Measurements from ENCODE around the gene SNW1. TPM values are rescaled to one million over a fixed set of nuclear protein-coding genes. Genes with fewer than 3 reads are reported as not detected.

Gene SNW1
- total RNA-seq, 3 donors from 2014 or later, result 119 to 133 (median 122) TPM

DNA sequence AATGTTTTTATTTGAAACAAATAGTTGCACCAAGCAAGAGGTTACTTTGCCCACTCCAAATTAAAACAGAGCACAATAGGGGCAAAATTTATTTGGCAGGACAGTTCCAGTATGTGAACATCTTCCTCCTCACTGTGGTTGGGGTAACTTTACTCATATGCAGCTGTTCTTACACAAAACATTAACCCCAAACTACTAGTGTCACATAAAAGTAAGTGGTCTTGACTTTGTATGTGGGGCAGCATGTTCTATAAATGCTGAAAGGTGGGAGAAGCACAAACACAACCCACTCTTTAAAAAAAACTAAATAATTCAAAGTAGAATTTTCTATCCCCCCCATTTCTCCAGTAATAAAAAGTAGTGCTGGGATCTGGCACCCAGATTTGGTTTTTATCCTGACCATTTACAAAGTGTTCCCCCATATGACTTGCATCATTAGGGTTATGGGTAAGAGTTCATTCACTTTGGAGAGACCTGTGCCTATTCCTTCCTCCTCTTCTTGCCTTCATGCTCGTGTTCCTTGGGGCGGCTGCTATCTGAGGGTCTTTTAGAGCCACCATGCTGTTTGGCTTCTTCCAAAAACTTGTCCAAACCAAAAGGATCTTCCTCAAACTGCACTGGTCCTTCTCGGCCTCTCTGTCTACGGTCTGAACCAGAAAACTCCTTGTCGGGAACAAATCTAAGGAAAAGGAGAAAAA lies 43.2 kb downstream of the SNW1 start:
- no peaks in the 10 kb centered on the region for H3K27me3 Mint-ChIP-seq (ENCODE audit: low read depth)
- H3K36me3 Mint-ChIP-seq (ENCODE audit: insufficient read depth), result peaks cover 41% of the 10 kb centered on the region
- peaks cover 12% of the 10 kb centered on the region for H3K4me1 Mint-ChIP-seq (ENCODE audit: low read depth)
- H3K4me3 Mint-ChIP-seq, result no peak overlapping the region
- no peaks in the 10 kb centered on the region for H3K9me3 Mint-ChIP-seq
- DNase-seq, result no peak
- ATAC-seq, result no peak

- Mint-ChIP-seq H3K9me3 (no peaks in the 10 kb centered on the region), H3K4me1 (ENCODE audit: low read depth) (peaks cover 21% of the 10 kb centered on the region), H3K4me3 (peak overlapping the region; percentile 42), H3K36me3 (ENCODE audit: insufficient read depth) (peaks cover 32% of the 10 kb centered on the region), H3K27me3 (ENCODE audit: low read depth) (no peaks in the 10 kb centered on the region)
- peak; percentile 74 to 81 for ATAC-seq
- DNase-seq, result no peak
These were observed 46.0 kb downstream of the SNW1 start for GRCh38 chr14:77714926-77715325.

GRCh38 chr14:77710364-77710763 lies 50.6 kb downstream of the SNW1 start:
- peak overlapping the region; percentile 94 for H3K4me3 Mint-ChIP-seq
- ATAC-seq, result no peak
- H3K4me1 Mint-ChIP-seq (ENCODE audit: low read depth), result peaks cover 44% of the 10 kb centered on the region
- no peaks in the 10 kb centered on the region for H3K9me3 Mint-ChIP-seq
- no peaks in the 10 kb centered on the region for H3K27me3 Mint-ChIP-seq (ENCODE audit: low read depth)
- no peak for DNase-seq
- peaks cover 32% of the 10 kb centered on the region for H3K36me3 Mint-ChIP-seq (ENCODE audit: insufficient read depth)

DNA sequence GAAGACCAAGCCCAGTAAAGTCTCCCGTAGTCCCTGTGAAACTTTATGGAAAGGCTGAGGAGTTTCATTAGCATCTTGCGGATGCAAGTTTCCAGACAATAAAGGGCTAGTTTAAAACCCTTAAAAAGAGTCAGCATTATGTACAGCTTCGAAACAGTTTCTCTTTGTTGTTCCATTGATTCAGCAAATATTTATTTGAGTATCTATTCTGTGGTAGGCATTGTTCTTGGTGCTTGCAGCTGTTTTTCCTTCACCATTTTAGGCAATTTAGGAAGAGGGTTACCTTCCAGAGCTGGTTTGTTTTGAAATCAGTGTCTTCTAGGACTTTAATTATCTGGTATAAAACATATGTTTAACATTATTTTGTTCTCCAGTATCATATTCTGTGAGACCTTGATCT lies 51.5 kb downstream of the SNW1 start:
- Mint-ChIP-seq H3K36me3 (ENCODE audit: insufficient read depth) (peaks cover 28% of the 10 kb centered on the region), H3K9me3 (no peaks in the 10 kb centered on the region), H3K27me3 (ENCODE audit: low read depth) (no peaks in the 10 kb centered on the region), H3K4me3 (peak overlapping the region; percentile 94), H3K4me1 (ENCODE audit: low read depth) (peaks cover 42% of the 10 kb centered on the region)
- DNase-seq (no peak), ATAC-seq (no peak)

DNA sequence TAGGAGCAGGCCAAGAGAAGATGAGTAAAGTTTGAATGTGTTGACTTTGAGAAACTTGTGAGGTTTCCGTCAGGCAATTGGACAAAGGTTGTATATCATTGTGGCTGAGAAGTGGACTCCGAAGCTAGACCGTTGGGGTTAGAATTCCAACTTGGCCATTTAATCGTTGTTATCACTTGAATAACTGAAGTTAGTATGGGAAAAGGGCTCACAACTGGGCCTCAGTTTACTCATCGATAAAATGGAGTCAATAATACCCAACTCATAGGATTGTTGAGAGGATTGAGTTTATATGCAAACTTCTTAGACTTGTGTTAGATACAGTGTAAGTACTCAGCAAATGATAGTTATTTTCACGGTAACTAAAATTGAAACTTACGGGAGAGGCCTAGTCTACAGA lies 52.2 kb downstream of the SNW1 start:
- no peak for ATAC-seq
- H3K27me3 Mint-ChIP-seq (ENCODE audit: low read depth), result no peaks in the 10 kb centered on the region
- H3K4me3 Mint-ChIP-seq, result peak overlapping the region; percentile 94
- H3K9me3 Mint-ChIP-seq, result no peaks in the 10 kb centered on the region
- peaks cover 28% of the 10 kb centered on the region for H3K36me3 Mint-ChIP-seq (ENCODE audit: insufficient read depth)
- no peak for DNase-seq
- peaks cover 42% of the 10 kb centered on the region for H3K4me1 Mint-ChIP-seq (ENCODE audit: low read depth)

- ATAC-seq, result peak; percentile 98
- Mint-ChIP-seq H3K4me1 (ENCODE audit: low read depth) (peaks cover 41% of the 10 kb centered on the region), H3K36me3 (ENCODE audit: insufficient read depth) (peaks cover 26% of the 10 kb centered on the region)
These were observed 53.1 kb downstream of the SNW1 start, which contains the start of the genes ALKBH1 and SLIRP for GRCh38 chr14:77707724-77708408. Gene ALKBH1 (minus strand): TSS chr14:77708023. CDS start chr14:77708004, 19 bp downstream. Gene SLIRP (plus strand): TSS chr14:77708103. CDS start chr14:77708112, 9 bp downstream.

GRCh38 chr14:77707355-77707723 lies 53.6 kb downstream of the SNW1 start:
- H3K36me3 Mint-ChIP-seq (ENCODE audit: insufficient read depth), result peaks cover 22% of the 10 kb centered on the region
- ATAC-seq (peak; percentile 25 to 27), DNase-seq (no peak)
- H3K4me1 Mint-ChIP-seq (ENCODE audit: low read depth), result peaks cover 38% of the 10 kb centered on the region
- H3K4me3 Mint-ChIP-seq, result peak overlapping the region; percentile 94
- H3K9me3 Mint-ChIP-seq, result no peaks in the 10 kb centered on the region
- no peaks in the 10 kb centered on the region for H3K27me3 Mint-ChIP-seq (ENCODE audit: low read depth)

More at GRCh38 chr14:77707724-77708408, 53.1 kb downstream of the SNW1 start, which contains the start of the genes ALKBH1 and SLIRP:
- Mint-ChIP-seq H3K4me3 (peak within 1 kb of the TSS; percentile 94), H3K9me3 (no peaks in the 10 kb centered on the region), H3K27me3 (ENCODE audit: low read depth) (no peaks in the 10 kb centered on the region)
- DNase-seq, result peak; percentile 80

- Mint-ChIP-seq H3K4me3 (no peak overlapping the region), H3K4me1 (ENCODE audit: low read depth) (no peaks in the 10 kb centered on the region), H3K36me3 (ENCODE audit: insufficient read depth) (peaks cover 53% of the 10 kb centered on the region), H3K27me3 (ENCODE audit: low read depth) (no peaks in the 10 kb centered on the region), H3K9me3 (no peaks in the 10 kb centered on the region)
- ATAC-seq (no peak), DNase-seq (no peak)
These were observed 69.7 kb downstream of the SNW1 start for GRCh38 chr14:77691259-77691658.

DNA sequence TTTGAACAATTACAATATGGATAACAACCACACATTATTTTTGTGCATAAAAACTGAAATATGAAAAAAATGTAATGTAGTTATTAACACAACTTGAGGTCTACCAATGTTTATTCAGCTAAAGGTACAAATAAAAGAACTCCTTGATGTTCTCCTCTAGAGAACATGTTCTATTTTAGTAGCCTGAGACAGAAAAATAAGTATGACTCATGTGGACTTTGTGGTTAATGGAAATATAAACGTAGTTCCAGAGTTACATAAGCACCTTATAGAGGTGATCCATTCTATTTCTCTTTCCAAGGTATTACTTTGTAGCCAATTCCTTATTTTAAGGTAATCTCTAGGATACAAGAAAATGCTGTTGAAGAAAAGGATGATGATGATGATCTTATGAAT lies 78.8 kb downstream of the SNW1 start:
- H3K27me3 Mint-ChIP-seq (ENCODE audit: low read depth), result no peaks in the 10 kb centered on the region
- H3K4me3 Mint-ChIP-seq, result no peak overlapping the region
- no peak for ATAC-seq
- H3K36me3 Mint-ChIP-seq (ENCODE audit: insufficient read depth), result peaks cover 27% of the 10 kb centered on the region
- H3K4me1 Mint-ChIP-seq (ENCODE audit: low read depth), result peaks cover 4% of the 10 kb centered on the region
- no peak for DNase-seq
- no peaks in the 10 kb centered on the region for H3K9me3 Mint-ChIP-seq

DNA sequence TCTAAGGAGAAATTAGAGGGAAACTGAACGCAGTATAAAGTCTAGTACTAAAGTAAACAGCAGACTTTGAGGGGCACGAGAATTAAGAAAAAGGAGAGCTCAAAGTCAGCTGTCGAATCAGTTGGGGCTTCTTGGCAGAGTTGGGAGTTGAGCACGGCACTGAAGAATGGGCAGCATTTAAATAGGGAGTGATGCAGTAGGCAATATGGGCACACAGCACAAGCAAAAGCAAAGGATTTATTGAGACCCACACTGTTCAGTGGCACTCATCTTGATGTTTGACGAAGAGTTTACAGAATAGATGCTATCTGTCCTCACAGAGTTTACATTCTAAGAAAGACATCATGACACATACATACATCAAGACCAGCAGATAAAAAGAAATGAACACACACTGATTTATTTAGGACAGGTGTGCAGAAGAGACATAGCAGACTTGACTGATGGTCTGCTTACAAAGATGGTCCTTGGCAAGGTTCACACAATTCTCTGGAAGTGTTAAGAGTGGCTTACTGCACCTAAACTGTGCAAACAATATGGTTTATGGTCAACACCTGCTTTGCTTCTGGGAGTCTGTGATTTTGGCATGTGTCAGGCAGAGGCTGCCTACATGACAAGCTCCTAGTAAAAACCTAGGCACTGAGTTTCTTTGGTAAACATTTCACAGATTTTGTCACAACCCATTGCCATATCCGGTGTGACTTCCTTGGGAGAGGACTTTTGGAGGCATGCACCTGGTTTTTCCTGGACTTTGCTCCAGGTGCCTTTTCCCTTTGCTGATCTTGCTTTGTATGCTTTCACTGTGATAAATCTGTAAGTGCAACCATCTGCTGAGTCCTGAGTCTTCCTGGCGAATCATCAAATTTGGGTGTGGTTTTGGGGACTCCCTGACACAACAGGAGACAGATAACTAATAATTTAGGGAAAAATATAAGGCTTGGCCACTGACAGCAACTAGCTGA lies 79.5 kb downstream of the SNW1 start:
- H3K4me3 Mint-ChIP-seq, result no peak overlapping the region
- H3K36me3 Mint-ChIP-seq (ENCODE audit: insufficient read depth), result peaks cover 23% of the 10 kb centered on the region
- H3K9me3 Mint-ChIP-seq, result no peaks in the 10 kb centered on the region
- DNase-seq, result no peak
- no peaks in the 10 kb centered on the region for H3K27me3 Mint-ChIP-seq (ENCODE audit: low read depth)
- ATAC-seq, result no peak
- H3K4me1 Mint-ChIP-seq (ENCODE audit: low read depth), result peaks cover 4% of the 10 kb centered on the region

DNA sequence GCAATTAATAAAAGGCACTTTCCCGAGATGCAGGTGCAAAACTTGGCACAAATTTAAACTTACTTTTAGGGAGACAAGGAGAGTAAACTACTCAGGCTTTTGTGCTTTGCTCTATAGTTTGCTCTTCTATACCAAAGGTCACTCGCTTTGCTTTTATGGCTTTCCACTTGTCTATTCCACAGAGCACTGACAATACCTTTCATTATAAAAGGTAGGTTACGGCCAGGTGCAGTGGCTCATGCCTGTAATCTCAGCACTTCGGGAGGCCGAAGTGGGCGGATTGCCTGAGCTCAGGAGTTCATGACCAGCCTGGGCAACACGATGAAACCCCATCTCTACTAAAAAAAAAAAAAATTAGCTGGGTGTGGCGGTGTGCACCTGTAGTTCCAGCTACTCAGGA lies 86.0 kb downstream of the SNW1 start:
- Mint-ChIP-seq H3K9me3 (no peaks in the 10 kb centered on the region), H3K36me3 (ENCODE audit: insufficient read depth) (peaks cover 35% of the 10 kb centered on the region), H3K4me1 (ENCODE audit: low read depth) (no peaks in the 10 kb centered on the region), H3K27me3 (ENCODE audit: low read depth) (no peaks in the 10 kb centered on the region), H3K4me3 (no peak overlapping the region)
- ATAC-seq, result no peak
- DNase-seq, result no peak

GRCh38 chr14:77673193-77673592 lies 87.8 kb downstream of the SNW1 start:
- ATAC-seq, result no peak
- Mint-ChIP-seq H3K4me3 (no peak overlapping the region), H3K27me3 (ENCODE audit: low read depth) (no peaks in the 10 kb centered on the region), H3K4me1 (ENCODE audit: low read depth) (no peaks in the 10 kb centered on the region), H3K9me3 (no peaks in the 10 kb centered on the region), H3K36me3 (ENCODE audit: insufficient read depth) (peaks cover 25% of the 10 kb centered on the region)
- DNase-seq, result no peak
